HG03139 (cell line): ENCODE measurements around the gene RNASE7.
"Not testable (repeated sequence)": the region's sequence is repeated elsewhere in the genome, so short reads cannot be mapped to it uniquely, and the experiment has no call there.

Source experiments
- ATAC-seq: cut with Tn5 transposase; IDR thresholded peaks from one replicate; pipeline ENCODE4 v1.9.1; 2021; ENCODE audit not compliant: unreplicated experiment

The RNASE7 gene

DNA sequence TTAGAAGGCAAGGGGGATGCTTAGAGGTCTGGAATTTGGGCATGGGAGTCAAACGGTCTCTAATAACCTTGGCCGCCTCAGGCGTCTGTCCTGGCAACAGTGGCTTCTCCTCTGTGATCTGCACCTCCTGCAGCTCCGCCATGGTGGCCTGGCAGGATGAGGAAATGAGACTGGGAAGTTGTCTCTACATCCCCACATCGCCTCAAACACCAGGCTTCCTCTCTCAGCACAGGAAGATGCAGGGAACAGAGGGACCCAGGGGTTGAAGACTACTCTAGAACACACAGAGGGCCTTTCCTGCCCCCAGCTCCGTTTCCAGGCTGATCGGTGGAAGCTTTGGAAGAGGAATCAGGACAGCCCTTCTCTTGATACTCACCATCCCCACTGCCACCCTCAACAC is 19.0 kb upstream of the RNASE7 start:
- ATAC-seq = no peak

DNA sequence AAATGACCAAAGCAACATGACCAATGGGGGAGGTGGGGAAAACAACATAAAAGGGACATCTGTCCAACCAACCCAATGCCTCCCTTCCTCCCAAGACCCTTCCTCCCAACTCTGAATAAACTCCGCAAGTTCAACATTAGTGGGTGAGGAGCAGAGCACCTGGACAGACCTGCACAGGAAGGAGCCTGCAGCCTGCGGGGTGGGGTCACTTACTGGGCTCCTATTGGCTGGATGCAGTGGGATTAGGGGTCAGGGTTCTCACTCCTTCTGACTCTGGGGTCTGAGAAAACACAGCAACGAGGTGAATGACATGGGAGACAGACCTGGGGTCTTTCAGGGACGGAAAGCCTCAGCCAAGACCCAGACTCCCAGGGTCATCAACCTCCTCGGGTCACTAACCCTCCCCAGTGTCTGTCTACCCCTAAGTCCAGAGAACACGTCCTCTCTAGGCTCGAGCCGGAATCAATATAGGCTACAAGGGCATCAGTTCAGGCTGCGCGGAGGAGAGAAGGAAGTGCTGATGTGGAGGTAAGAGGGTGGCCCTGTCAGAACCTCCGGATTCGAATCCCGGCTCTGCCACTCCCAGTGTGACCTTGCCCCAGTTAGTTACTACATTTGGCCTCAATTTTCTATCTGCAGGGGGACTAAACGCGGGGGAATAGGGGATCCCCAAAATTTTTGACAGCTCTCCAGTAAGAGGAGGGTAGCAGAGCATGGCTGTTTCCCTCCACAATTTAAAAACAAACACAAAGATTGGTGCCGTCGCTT is 18.2 kb upstream of the RNASE7 start:
- ATAC-seq = no peak

DNA sequence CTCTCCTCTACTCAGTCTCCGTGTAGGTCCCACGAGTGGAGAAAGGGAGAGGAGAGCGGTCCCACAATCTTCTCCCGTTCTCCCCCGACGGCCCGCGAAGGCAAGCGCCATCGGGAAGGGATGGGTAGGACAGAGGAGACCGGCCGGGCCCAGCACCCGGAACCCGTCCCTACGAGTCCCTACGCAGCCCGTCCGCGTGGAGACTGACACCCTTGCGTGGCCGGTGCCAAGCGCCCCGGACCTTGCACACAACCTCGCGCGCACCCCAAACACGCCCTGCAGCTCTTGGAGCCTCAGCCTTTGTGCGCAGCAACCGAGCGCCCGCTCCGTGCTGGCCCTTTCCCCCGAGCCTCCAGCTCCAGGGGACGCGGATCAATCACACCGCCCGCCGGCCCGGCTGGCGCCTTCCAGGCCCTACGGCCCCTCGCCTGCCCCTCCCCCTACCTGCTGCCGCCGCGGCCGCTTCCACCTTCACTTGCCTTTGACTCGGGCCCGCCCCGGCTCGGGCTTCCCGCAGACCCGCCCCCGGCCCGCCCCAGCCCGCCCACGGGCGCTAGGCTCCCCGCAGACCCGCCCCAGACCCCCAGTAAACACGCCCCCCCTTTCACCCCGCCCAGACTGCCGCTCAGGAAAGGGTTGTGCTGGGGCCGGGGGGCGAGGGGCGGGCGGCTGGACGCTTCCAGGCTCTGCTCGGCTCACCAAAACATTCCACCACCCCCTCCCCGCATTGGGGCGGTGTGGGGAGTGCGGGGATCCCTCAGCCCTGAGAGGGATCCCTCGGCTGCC is 17.4 kb upstream of the RNASE7 start, which contains the start of gene NDRG2:
Gene NDRG2 (minus strand): TSS at position 477 of the 786 bp plus-strand sequence. CDS start 1,746 bp downstream, outside the sequence.
- ATAC-seq = no peak

DNA sequence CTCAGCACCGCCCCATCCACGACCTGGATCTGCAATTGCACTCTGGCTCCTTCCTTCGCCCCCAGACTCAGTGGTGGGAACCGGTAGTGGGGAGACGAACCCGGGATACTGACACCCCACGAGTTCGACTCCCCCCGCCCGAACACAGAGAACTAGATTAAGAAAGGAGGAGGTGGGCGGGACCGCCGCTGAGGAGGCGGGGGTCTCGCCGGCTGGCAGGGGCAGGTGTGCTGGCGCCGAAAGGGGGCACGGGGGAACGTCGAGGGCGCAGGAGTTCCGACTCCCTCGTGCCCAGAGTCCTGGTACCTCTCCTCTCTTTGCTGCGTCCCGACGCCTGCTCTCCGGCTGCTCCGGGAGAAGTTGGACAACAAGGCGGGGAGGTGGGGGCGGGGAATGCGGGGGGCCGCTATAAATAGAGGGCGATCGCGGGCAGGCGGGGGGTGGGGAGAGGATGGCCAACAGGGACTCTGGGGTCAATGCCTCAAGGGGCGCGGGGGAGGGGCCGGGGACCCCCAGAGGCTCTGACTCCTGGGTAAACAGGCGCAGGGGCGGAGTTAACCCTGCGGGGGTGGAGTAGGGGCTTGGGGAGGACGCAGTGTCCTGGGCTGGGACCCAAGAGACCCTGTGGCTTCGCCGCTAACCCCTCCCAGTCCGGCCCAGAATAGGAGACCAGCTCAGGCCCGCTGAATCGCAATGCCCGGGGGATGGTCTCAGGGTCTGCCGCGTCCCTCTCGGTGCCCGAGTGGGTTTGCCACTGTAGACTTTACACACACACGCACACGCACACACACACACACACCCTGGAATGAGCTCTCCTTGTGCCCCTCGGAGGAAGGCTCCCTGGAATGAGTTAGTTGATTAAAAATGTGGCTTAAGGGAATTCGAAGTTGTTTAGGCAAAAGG is 16.5 kb upstream of the RNASE7 start:
- ATAC-seq = no peak

DNA sequence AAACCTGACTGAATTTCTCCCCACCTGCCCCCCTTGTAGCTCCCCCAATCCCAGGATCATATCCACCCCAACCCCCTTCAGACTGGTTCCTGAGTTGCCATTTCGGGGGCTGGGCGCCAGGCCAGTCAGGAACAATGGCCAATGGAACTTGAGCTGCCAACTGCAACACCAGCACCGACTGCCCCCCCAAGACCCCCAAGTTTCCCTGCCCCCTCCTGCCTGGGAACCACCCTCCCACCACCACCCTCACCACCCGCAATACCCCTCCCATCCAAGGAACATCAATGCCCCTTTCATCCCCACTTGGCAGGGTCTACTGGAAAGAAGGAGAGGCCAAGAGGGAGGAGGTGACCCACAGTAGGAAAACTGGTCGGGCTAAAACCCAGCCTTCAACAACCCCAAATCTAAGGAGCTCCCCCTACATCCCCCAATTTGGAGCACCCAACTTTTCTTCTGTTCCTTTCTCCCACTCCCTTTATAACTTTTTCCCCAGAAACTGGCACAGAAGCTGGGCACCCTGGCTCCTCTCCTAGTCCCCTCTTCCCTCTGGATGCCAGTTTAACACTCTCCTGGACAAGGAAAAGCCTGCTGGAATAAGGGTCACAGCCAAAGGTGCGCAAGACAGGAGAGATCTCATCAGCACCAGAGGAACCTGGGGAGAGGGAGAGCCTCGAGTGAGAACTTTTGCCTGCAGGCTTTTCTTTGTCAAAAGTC is 15.7 kb upstream of the RNASE7 start:
- ATAC-seq = no peak

DNA sequence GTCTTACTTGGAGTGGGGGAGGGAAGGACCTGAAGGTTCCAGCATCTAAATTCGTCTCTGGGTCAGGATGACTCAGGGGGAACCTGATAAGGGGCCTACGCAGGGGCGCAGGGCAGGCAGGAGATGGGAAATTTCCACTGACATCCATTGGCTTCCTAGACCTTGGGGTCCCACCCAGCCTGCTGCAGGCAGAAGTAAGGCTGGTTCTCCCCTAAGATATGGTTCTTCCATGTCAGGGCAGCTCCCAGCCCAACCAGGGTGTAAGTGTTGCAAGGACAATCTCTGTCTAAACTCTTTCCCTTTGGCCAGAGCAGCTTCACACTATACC is 15.2 kb upstream of the RNASE7 start:
- no peak for ATAC-seq

DNA sequence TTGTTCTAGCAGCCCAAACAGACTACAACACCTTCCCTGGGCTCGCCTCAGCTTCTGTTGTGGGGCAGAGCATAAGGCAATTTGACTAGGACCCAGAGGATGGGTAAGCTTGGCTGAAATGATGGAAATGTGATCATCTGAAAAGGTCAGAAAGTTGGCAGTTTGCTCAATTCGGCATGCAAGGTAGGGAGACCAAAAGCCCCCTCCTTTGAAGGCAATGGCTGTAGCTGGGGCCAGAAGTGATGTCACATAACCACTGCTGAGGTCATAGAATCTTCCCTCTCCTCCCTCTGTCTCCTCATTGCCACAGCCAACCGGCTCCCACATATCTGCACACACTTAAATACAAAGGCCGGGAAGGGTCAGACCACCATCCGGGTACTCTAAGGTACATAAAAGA is 12.2 kb upstream of the RNASE7 start, which contains the start of gene TPPP2:
Gene TPPP2 (plus strand): TSS at position 301 of the 400 bp plus-strand sequence. CDS start 365 bp downstream, outside the sequence.
- ATAC-seq = no peak

DNA sequence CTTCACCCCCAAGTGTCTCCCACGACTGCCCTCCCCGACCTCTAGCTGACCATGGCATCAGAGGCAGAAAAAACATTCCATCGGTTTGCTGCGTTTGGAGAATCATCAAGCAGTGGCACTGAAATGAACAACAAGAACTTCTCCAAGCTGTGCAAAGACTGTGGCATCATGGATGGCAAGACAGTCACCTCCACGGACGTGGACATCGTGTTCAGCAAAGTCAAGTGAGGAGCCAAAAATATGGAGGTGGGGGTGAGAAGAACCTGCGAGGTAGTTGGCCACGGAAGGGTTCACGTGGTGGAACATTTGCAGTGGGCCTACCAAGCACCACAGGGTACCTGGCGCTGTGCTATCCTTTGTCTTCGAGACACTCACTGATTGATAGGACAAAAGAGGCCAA is 11.6 kb upstream of the RNASE7 start:
- ATAC-seq = no peak

DNA sequence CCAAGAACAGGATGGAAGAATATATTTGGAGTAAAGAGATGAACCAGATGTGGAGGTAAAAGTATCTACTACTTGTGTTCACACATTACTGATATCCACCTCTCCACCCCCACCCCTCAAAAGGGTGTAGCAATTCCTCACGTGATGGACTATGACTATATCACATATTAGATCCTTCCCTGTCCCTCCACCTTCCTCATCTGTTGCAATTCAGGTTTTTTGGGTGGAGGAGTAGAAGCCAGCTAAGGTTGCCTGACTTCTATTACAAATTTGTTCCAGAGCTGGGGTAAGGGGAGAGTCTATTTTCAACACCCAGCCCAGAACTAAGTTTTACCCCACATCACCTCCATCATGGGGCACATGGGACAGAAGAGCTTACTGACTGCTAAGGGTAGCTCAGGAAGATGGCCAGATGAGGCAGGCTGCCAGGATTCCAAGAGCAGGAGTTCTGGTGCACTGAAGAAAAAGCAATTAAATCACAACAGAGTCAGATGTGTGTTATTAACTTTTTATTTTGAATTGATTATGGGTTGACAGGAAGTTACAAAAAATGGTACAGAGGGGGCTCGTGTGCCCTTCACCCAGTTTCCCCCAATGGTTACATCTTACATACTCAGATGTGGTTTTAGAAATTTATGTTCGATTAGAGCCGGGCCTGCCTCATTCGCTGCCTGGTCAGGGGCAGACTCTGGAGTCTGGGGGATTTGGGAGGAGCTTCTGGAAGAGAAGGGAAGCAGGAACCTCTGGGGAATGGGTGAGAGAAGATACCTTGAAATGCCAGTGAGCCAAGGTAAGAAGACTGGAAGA is 9.6 kb upstream of the RNASE7 start:
- ATAC-seq = no peak

DNA sequence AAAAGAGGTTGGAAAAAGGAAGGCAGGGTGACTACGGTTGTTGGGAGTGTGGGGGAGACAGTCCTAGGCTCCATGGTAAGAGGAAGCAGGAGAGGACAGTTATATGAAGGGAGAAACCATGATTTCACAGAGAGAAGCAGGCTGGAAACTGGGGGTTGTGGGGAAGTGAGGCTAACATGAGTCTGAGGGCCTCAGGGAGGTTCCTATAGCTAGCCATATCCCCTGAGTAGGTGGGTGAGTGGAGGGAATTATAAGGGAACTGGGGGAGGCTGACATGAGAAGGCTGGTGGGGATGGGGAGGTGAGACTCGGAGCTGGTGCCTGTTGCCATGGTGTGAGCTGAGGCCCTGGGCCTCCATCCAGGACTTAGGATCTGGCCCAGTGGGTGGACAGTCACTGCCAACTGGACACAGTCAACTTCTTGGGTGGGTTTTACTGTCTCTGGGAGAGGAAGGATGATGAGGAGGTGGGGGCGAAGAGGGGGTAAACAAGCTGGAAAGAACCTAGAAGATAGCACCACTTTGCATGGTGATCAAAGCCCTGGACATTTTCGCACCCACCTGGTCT is 8.9 kb upstream of the RNASE7 start:
- ATAC-seq = no peak

DNA sequence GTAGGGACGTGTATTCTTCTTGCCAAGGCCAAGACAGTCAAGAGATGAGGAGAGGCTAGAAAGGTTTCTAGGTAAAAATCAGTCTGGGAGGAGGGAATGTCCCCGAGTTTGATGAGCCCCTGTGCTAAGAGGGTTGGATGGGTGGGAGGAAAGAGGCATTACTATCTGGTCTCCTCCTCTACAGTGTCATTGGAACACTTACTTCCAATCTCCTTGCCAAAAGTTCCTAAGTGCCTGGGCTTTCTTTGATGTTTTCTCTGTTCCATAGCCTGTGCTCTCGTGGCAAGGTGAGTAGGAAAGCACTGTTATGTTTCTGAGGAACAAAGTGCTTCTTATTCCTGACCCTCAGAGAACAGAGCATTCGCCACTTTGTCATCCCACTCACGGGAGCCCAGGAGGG is 7.5 kb upstream of the RNASE7 start, which contains the start of gene RNASE13:
Gene RNASE13 (minus strand): TSS at position 101 of the 400 bp plus-strand sequence. CDS start 519 bp downstream, outside the sequence.
- no peak for ATAC-seq

DNA sequence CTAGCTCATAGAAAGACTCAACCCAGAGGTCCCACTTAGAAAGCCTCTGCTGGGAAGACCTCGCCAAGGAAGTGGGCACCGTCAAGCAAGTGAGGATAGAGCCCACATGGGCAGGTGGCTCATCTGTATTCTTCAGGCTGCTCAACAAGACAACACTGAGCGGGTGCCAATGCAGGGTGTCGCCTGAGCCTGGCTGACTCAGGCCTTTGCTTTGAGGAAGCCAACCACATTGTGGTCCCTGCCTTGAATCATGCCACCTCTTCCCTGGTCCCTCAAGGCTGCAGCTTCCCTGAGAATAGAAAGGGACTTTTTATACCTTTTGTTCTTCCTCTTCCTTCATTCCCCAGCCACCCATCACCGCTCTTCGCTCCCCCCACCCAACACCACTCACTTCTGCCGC is 5.4 kb upstream of the RNASE7 start:
- ATAC-seq = no peak

DNA sequence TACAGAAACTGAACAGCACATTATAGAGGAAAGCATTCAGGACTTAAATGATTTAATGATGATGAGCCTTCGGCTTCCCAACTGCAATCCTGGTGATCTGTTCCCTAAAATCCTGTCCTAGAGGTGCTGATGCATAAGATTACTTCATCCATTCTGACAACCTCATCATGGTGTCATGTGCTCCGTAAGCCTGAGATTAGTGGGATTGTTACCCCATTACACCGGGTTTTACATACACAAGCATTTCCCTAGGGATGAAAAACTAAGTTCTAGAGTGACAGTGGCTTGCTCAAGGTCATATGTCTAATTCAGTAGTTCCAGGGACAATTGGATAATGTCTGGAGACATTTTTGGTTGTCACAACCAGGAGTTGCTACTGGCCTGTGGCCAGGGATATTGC is 5.0 kb upstream of the RNASE7 start:
- no peak for ATAC-seq

DNA sequence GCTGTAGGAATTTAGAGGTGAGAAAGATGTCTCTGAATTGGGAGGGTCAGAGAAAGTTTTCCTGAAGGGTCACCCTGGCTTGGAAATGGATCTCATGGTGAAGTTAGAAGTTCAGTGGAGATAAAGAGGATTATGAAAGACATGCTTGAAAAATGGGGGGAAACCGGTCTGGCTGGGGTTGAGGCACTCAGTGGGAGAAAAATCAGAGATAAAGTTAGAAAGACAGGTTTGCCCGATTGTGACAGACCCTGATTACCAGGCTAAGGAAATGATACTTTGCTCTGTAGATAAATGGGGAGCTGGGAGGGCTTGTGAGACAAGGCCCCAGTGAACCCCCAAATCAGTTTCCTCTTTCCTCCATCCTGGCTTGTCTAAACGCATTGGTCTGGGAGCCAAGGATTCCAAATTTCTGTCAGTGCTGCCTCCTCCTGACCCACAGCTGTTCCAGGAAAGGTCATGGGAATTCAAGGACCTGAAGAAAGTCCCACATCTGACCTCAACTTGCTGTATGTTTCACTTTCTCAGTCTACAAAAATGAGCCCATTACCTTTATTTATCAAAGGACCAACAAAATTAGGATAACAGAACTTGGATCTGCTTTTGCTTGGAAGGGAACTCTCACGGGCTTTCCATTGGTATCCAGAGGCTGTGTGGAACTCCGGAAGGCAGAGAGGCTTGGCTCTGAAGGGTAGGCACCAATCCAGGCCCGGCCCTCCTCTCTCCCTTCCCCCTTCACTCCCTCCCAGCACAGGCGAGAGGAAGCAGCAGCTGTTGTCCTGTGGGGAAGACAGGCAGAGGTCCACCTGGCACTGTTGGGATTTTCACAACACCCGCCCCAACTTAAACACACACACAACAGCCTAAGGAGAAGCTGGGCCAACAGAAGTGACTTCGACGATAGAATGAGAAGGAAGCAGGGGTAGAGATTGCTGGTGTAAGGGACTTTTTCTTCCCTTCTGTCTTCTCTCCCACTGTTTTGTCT is 3.4 kb upstream of the RNASE7 start:
- no peak for ATAC-seq

DNA sequence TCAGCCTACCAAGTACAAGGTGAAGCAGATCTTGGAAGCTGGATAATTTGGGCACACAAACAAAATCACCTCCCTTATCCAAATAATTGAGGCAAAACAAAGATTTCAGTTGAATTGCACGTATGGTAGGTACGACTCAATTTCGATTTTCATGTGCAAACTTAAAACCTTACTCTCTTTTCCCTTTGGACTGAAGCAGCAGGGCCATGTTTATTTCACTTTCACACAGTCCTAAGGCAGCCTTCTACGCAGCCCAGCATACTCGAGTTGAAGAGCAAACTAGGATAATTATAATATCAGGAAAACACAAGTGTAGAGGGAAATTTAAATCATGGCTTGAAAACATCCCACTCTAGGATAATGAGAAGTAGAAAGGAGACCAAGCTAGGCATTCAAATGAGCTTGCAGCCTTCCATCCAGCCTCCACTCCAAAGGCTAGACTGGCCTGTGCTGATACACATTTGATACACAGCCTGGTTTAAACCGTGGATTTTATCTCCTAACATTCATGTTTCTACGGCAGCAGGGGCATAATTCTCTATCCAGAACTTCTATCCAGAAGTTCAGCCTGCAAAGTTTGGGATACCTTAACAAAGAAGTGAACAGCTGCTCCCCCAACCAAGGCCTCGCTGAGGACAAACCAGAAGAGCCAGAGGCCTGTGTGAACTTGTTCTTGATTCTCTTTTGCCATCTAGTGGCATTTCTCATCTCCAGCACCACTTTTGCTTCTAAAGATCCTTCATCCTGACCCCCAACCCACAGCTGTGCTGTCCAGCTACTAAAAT is 2.4 kb upstream of the RNASE7 start:
- ATAC-seq = no peak

DNA sequence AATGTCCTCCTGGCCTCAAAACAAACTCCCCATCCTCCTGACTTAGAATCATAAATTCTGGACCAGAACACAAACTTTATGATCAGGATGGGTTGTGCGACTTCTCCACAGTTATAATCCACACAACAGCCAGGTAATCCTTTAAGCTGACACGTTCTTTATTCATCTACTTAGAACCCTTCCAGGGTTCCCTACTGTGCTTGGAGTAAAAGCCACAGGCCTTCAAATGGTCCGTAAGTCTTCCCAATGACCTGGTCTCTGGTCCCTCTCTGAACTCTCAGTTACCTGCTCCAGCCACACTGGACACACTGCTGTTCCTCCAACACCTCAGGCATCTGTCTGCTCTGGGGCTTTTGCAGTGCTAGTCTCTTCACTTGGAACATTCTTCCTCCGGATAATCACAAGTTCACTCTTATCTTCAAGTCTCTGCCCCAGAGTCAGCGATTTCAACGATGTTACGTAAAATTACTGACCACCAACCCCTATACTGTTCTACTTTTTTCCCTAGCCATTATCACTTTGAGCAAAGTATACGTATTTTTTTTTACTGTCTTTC is 1.7 kb upstream of the RNASE7 start:
- no peak for ATAC-seq

DNA sequence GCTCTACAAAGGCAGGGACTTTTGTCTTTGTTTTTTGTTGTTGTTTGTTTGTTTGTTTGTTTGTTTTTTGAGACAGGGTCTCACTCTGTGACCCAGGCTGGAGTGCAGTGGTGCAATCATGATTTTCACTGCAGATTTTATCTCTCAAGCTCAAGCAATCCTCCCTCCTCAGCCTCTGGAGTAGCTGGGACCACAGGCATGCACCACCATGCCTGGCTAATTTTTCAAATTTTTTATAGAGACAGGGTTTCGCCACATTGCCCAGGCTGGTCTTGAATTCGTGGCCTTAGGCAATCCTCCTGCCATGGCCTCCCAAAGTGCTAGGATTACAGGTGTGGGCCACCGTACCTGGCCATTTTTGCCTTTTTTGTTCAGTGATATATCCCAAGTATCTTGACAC is 1.2 kb upstream of the RNASE7 start:
- ATAC-seq = not testable (repeated sequence)
